ENCODE data around the gene RAB5B. TPM values are rescaled to one million over a fixed set of nuclear protein-coding genes. Genes with fewer than 3 reads are reported as not detected.
"Not testable (repeated sequence)": the region's sequence is repeated elsewhere in the genome, so short reads cannot be mapped to it uniquely, and the experiment has no call there.

Gene RAB5B
- total RNA-seq, 1 donor from 2014 or later, result 108 TPM

DNA sequence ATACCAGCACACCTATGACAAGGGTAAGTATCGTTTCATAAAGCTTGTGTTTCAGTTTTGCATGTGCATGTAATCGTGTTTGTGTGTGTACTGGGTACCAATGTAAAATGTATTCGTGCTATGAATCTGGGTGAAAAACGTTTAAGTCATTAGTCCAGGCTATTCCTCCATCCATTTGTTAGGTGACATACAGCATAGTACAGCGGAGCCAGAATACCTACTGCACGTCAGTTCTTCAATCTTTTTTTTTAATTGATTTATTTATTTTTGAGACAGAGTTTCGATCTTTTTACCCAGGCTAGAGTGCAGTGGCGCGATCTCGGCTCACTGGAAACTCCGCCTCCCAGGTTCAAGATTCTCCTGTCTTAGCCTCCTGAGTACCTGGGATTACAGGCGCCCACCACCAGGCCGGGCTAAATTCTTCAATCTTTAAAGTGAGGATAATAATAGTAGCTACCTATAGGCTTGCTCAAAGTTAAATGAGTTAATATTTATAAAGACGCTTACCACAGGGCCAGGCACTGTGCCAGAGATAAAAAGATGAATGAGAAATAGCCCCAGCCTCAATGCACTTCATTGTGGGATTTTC, 67.2 kb downstream of the RAB5B start:
- no peak for DNase-seq (ENCODE audit: low spot score)
- intact Hi-C loops (cut with DNase I), result loop anchor here (1.0 to 10.0 kb wide), 4 partner anchors 45 to 296 kb away; partner anchors contain the start of genes GDF11, PA2G4, RPL41 and ZC3H10

- peak; percentile 96 for DNase-seq (ENCODE audit: low spot score)
- intact Hi-C loops (cut with DNase I), result loop anchor here (1.0 to 10.0 kb wide), 4 partner anchors 45 to 297 kb away; partner anchors contain the start of genes GDF11, PA2G4, RPL41 and ZC3H10
Observed at GRCh38 chr12:56041552-56042429, 67.9 kb downstream of the RAB5B start, which contains the start of gene RPS26. Gene RPS26, plus strand, starts transcription at chr12:56041918. Its CDS starts 249 bp downstream, at chr12:56042167.

- not testable (repeated sequence) for DNase-seq (ENCODE audit: low spot score)
- intact Hi-C loops (cut with DNase I), result loop anchor here (5.0 to 10.0 kb wide), 2 partner anchors 75 to 298 kb away; partner anchors contain the start of genes GDF11, RPL41 and ZC3H10
Observed at GRCh38 chr12:56042430-56042813, 68.5 kb downstream of the RAB5B start.

- intact Hi-C loops (cut with DNase I), result loop anchor here (5.0 to 10.0 kb wide), 2 partner anchors 74 to 298 kb away; partner anchors contain the start of genes GDF11, RPL41 and ZC3H10
- no peak for DNase-seq (ENCODE audit: low spot score)
Observed at GRCh38 chr12:56042843-56043242, 69.0 kb downstream of the RAB5B start.

Other genes with a start within 250 kb of the RAB5B start
- 914 TPM for gene CD63, start 245.1 kb upstream of the RAB5B start, total RNA-seq
- 18.0 TPM for gene GDF11, start 231.0 kb upstream of the RAB5B start, total RNA-seq
- 56.2 TPM for gene SARNP, start 156.4 kb upstream of the RAB5B start, total RNA-seq
- gene ORMDL2, start 156.0 kb upstream of the RAB5B start, total RNA-seq, result 23.0 TPM
- 18.4 TPM for gene DNAJC14, start 144.5 kb upstream of the RAB5B start, total RNA-seq
- gene MMP19, start 131.1 kb upstream of the RAB5B start, total RNA-seq, result 1.6 TPM
- 13.5 TPM for gene PYM1, start 46.2 kb upstream of the RAB5B start, total RNA-seq
- 9.7 TPM for gene DGKA, start 42.9 kb upstream of the RAB5B start, total RNA-seq
- gene PMEL, start 8.0 kb upstream of the RAB5B start, total RNA-seq, result 0.75 TPM
- 9.1 TPM for gene CDK2, start 7.2 kb upstream of the RAB5B start, total RNA-seq
- gene SUOX, start 23.2 kb downstream of the RAB5B start, total RNA-seq, result 25.0 TPM
- gene IKZF4, start 47.0 kb downstream of the RAB5B start, total RNA-seq, result 8.4 TPM
- gene RPS26, start 67.8 kb downstream of the RAB5B start, total RNA-seq, result 39.5 TPM
- gene ERBB3, start 106.1 kb downstream of the RAB5B start, total RNA-seq, result 1.5 TPM
- gene PA2G4, start 130.5 kb downstream of the RAB5B start, total RNA-seq, result 61.6 TPM
- gene RPL41, start 142.6 kb downstream of the RAB5B start, total RNA-seq, result 1,517 TPM
- gene ZC3H10, start 144.2 kb downstream of the RAB5B start, total RNA-seq, result 6.0 TPM
- gene ESYT1, start 154.2 kb downstream of the RAB5B start, total RNA-seq, result 36.2 TPM
- gene MYL6B, start 178.5 kb downstream of the RAB5B start, total RNA-seq, result 37.6 TPM
- 792 TPM for gene MYL6, start 184.3 kb downstream of the RAB5B start, total RNA-seq
- 71.5 TPM for gene SMARCC2, start 215.4 kb downstream of the RAB5B start, total RNA-seq
- gene RNF41, start 247.8 kb downstream of the RAB5B start, total RNA-seq, result 40.7 TPM

All from cardiac septum (tissue), 1 donor.